Stimulated activated CD8-positive, alpha-beta memory T cell treated with anti-CD3 and anti-CD28 coated beads, Interleukin-12 subunit alpha, Interleukin-12 subunit beta, amount 100 ng/mL, for 24 hours (primary cell): ENCODE data around the gene KDM7A.
"Not testable (repeated sequence)": the region's sequence is repeated elsewhere in the genome, so short reads cannot be mapped to it uniquely, and the experiment has no call there.

ENCODE experiments used
- DNase-seq: peaks from one replicate; pipeline ENCODE4 v3.0.0-alpha.2; 2020; ENCODE audit errors: extremely low read depth

Gene KDM7A

GRCh38 chr7:140200061-140200989, 23.5 kb upstream of the KDM7A start:
- no peak for DNase-seq

- DNase-seq: no peak
These were observed 21.2 kb upstream of the KDM7A start for GRCh38 chr7:140197938-140198337.

- DNase-seq: no peak
These were observed 20.6 kb upstream of the KDM7A start for GRCh38 chr7:140197218-140197890.

- no peak for DNase-seq
These were observed 19.8 kb upstream of the KDM7A start for GRCh38 chr7:140196361-140197217.

GRCh38 chr7:140195859-140196258, 19.1 kb upstream of the KDM7A start:
- DNase-seq: no peak

GRCh38 chr7:140192620-140193019, 15.8 kb upstream of the KDM7A start:
- DNase-seq: no peak

- DNase-seq: no peak
These were observed 15.4 kb upstream of the KDM7A start for GRCh38 chr7:140192176-140192575.

- no peak for DNase-seq
These were observed 13.8 kb upstream of the KDM7A start for GRCh38 chr7:140190588-140190987.

- no peak for DNase-seq
These were observed 13.1 kb upstream of the KDM7A start for GRCh38 chr7:140189917-140190316.

- DNase-seq: no peak
These were observed 6.1 kb upstream of the KDM7A start for GRCh38 chr7:140182917-140183316.

GRCh38 chr7:140179339-140179738, 2.6 kb upstream of the KDM7A start:
- DNase-seq: no peak

GRCh38 chr7:140176122-140176701, 571 bp downstream of the KDM7A start:
- DNase-seq: no peak

GRCh38 chr7:140175221-140176121, 1.3 kb downstream of the KDM7A start:
- peak; percentile 75 for DNase-seq

- no peak for DNase-seq
These were observed 2.6 kb downstream of the KDM7A start for GRCh38 chr7:140174217-140174616.

GRCh38 chr7:140170375-140170774, 6.4 kb downstream of the KDM7A start:
- DNase-seq: no peak

GRCh38 chr7:140168816-140169215, 8.0 kb downstream of the KDM7A start:
- no peak for DNase-seq

GRCh38 chr7:140165422-140165821, 11.4 kb downstream of the KDM7A start:
- DNase-seq: no peak

- not testable (repeated sequence) for DNase-seq
These were observed 14.7 kb downstream of the KDM7A start for GRCh38 chr7:140162081-140162480.

- DNase-seq: no peak
These were observed 15.7 kb downstream of the KDM7A start for GRCh38 chr7:140161047-140161446.

GRCh38 chr7:140160308-140160707, 16.5 kb downstream of the KDM7A start:
- DNase-seq: no peak

- DNase-seq: no peak
These were observed 17.3 kb downstream of the KDM7A start for GRCh38 chr7:140159497-140159896.
